Measurements from ENCODE around the gene RBBP4. TPM values are rescaled to one million over a fixed set of nuclear protein-coding genes. Genes with fewer than 3 reads are reported as not detected.

The RBBP4 gene
- total RNA-seq, 4 donors from 2014 or later: 97.8 to 104 (median 102) TPM

DNA sequence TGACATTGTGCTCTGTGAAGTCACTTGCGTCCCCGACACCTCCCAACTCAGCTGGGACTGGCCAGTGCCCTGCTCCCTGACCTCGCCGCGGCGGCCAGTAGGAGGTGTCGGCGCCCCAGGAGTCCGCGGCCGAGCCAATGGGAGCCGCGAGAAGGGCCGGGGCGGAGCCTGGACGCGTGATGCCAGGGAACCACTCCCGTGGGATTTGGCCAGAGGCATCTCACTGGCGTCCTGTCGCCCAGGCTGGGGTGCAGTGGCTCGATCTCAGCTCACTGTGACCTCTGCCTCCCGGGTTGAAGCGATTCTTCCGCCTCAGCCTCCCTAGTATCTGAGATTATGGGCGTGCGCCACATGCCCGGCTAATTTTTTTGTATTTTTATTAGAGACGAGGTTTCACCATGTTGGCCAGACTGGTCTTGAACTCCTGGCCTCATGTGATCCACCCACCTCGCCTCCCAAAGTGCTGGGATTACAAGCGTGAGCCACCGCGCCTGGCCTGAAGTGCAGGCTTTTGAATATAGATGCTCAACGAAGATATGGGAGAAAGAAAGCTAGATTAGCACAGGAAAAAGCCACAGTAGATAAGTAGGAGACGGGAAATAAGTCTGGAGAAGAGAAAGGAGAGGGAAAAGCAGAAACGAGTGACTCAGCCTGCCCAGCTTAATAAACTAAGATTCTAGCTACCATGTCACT lies 38.7 kb upstream of the RBBP4 start:
- intact Hi-C loops (cut with DNase I; ENCODE audit: low total_unique reads): no loop called here
- 5 to 7% methylated on average over 27 to 33 of the region's 35 CpGs for WGBS, 2 donors
- DNase-seq (ENCODE audit: low spot score in 2 of 2): peak; percentile 79 to 95
- H3K4me3 ChIP-seq (ENCODE audit: low read depth, poor library complexity, severe bottlenecking): peak overlapping the region; percentile 10
- TF ChIP-seq POLR2A (IDR thresholded peaks at IDR 0.05) (no peak), CTCF (IDR thresholded peaks at IDR 0.05) (no peak)

- no peak for TF ChIP-seq CTCF (IDR thresholded peaks at IDR 0.05)
- no peak for TF ChIP-seq POLR2A (IDR thresholded peaks at IDR 0.05)
- H3K4me3 ChIP-seq (ENCODE audit: low read depth, poor library complexity, severe bottlenecking): no peak overlapping the region
- WGBS, 2 donors: 89 to 95% methylated on average over 5 of the region's 5 CpGs
- intact Hi-C loops (cut with DNase I; ENCODE audit: low total_unique reads): no loop called here
- no peak for DNase-seq (ENCODE audit: low spot score in 2 of 2)
Measured at GRCh38 chr1:32613472-32613871, 37.5 kb upstream of the RBBP4 start.

GRCh38 chr1:32618673-32619221 lies 32.3 kb upstream of the RBBP4 start:
- intact Hi-C loops (cut with DNase I; ENCODE audit: low total_unique reads): no loop called here
- 95 to 97% methylated on average over 5 of the region's 5 CpGs for WGBS, 2 donors
- no peak for DNase-seq (ENCODE audit: low spot score in 2 of 2)

GRCh38 chr1:32619701-32620485 lies 31.1 kb upstream of the RBBP4 start:
- WGBS, 2 donors: 77 to 78% methylated on average over 5 of the region's 5 CpGs
- no peak overlapping the region for H3K4me3 ChIP-seq (ENCODE audit: low read depth, poor library complexity, severe bottlenecking)
- intact Hi-C loops (cut with DNase I; ENCODE audit: low total_unique reads): no loop called here
- no peak for DNase-seq (ENCODE audit: low spot score in 2 of 2)
- no peak for TF ChIP-seq CTCF (IDR thresholded peaks at IDR 0.05)
- TF ChIP-seq POLR2A (IDR thresholded peaks at IDR 0.05): no peak

More at GRCh38 chr1:32618673-32619221, 32.3 kb upstream of the RBBP4 start:
- no peak overlapping the region for H3K4me3 ChIP-seq (ENCODE audit: low read depth, poor library complexity, severe bottlenecking)
- TF ChIP-seq POLR2A (IDR thresholded peaks at IDR 0.05): no peak

- intact Hi-C loops (cut with DNase I; ENCODE audit: low total_unique reads): no loop called here
- no peak overlapping the region for H3K4me3 ChIP-seq (ENCODE audit: low read depth, poor library complexity, severe bottlenecking)
- DNase-seq (ENCODE audit: low spot score in 2 of 2): no peak
- TF ChIP-seq CTCF (IDR thresholded peaks at IDR 0.05) (no peak), POLR2A (IDR thresholded peaks at IDR 0.05) (no peak)
- WGBS, 2 donors: 93 to 94% methylated on average over 2 of the region's 2 CpGs
Measured at GRCh38 chr1:32622205-32622604, 28.8 kb upstream of the RBBP4 start.
